Cardiac fibroblast (primary cell): ENCODE measurements around the gene RREB1.
A peak's percentile ranks its signal among the peaks of the same experiment; 100 is the strongest.

Experiments used
- DNase-seq, 2 donors: peaks; one replicate each; pipeline versions ENCODE4 v3.0.0 to v3.0.0-alpha.2; 2010; ENCODE audit warnings: low read depth in 2 of 2
- H3K4me3 ChIP-seq, 2 donors: replicated peaks in 1 of 2; 1 replicate in 1 of 2; 2 replicates in 1 of 2; pipeline ENCODE4 v1.5.1; 2011; ENCODE audit warnings: low read depth in 2 of 2, low read length in 2 of 2, mild to moderate bottlenecking in 2 of 2, moderate library complexity in 1 of 2
- TF ChIP-seq, protein P1 (sequence below): IDR thresholded peaks from one replicate; pipeline ENCODE4 v1.5.1; 2011; ENCODE audit warnings: low read depth, mild to moderate bottlenecking, low read length, inconsistent platforms

Gene RREB1

DNA sequence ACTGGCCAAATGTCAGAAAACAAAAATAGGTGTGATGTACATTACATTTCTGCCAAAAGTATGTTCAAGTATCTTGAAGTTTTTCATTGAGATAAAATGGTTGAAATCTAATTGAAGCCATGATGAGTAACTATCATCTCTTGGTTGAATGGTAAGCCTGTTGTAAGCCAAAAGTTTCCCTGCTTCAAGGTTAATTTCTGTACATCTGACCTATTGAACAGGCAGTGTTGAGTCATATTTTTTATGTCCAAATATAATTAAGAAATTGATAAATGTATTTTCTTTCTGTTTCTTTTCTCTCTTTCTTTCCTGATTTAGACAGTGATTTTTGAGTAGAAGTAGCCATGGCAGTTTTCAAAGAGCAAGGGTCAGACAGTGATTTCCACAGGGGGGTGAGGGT lies 4.4 kb downstream of the RREB1 start:
- TF ChIP-seq, protein P1, sequence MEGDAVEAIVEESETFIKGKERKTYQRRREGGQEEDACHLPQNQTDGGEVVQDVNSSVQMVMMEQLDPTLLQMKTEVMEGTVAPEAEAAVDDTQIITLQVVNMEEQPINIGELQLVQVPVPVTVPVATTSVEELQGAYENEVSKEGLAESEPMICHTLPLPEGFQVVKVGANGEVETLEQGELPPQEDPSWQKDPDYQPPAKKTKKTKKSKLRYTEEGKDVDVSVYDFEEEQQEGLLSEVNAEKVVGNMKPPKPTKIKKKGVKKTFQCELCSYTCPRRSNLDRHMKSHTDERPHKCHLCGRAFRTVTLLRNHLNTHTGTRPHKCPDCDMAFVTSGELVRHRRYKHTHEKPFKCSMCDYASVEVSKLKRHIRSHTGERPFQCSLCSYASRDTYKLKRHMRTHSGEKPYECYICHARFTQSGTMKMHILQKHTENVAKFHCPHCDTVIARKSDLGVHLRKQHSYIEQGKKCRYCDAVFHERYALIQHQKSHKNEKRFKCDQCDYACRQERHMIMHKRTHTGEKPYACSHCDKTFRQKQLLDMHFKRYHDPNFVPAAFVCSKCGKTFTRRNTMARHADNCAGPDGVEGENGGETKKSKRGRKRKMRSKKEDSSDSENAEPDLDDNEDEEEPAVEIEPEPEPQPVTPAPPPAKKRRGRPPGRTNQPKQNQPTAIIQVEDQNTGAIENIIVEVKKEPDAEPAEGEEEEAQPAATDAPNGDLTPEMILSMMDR: no peak
- no peak for DNase-seq
- H3K4me3 ChIP-seq: no peak overlapping the region

DNA sequence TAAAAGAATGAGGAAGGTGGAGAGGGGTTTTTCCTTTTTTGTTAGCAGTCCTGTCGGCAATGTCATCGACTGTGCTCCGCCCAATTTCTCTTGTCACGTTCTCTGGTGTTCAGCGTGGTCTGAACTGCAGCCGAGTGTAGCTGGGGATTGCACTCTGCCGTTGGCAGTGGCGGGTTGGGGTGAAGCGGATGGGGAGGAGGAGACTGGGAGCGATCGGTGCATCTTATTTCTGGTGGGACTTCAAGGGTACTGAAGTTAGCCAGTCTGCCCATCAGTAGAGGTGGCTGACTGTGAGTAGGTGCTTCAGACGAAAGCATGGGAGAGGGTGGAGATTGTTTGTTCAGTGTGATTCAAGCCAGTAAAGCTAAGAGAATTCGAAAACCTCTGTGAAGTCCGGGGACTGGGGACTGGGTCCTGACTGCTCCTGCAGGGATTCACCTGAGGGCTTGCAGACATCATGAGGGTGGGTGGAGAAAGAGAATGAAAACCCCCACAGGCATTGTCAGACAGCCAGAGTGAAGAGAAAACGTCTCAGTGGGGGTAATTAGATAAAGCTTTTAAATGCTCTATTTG lies 5.1 kb downstream of the RREB1 start:
- DNase-seq: no peak
- H3K4me3 ChIP-seq: no peak overlapping the region
- TF ChIP-seq, protein P1: no peak

DNA sequence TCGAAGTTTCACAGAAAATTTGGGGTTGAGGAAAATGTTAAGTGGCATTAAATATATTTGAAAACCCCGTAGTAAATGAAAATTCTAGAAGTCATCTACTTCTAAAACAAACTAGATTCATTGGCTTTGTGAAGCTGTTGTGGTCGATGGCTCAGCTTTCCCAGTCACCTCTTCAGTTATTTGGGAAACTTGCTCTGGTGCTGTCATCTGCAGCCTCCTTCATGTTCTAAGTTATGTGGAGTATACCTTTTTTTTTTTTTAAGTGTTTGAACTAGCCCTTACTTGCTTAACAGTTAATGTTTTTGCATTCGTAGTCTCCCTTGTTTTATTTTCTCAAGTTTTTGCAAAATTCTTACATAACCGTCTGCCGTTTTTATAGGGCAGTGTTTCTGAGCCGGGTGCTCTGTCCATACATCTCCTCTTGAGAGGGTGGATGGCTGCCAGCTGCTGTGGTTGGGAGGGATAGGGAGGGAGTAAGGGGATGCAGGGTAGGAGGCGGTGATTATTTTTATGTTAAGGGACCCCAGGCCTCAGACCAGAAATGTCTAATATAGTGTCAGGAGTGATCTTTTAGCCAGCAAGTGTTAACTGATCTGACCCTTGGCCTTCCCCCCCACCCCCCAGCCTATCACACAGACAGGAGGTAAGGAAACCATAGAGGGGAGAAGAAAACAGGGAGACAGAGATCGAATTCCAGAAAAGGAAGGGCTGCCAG lies 7.1 kb downstream of the RREB1 start:
- no peak overlapping the region for H3K4me3 ChIP-seq
- no peak for DNase-seq
- TF ChIP-seq, protein P1: no peak

DNA sequence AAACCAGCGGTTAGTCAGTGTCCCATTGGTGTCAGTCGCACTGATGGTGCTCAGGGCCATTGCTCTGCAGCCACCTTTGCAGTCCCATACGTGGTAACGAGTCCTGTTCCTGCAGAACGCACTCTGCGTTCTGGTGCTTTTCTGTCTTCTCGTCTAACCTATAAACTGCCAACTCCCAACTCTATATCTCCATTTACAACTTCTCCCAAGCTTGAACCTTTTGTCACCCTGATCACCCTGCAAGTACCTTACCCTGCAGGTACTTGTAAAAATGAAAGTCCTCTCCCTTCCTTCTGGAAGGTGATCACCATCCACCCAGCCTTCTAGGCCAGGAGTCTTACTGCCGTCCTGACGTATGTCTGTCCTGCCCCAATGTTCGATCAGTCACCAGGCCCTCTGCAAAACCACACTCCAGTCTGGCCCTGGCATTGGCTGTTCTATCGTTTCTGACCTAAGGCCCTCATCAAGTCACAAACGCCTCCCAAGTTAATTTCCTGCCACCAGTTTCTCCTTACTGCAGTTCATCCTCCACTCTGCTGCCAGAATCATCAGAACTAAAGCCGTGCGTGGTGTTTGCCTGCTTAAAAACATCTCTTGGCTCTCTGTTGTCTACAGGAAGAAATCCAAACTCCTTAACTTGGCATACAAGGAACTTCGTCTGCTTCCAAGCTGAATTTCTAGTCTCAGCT lies 7.9 kb downstream of the RREB1 start:
- H3K4me3 ChIP-seq: no peak overlapping the region
- TF ChIP-seq, protein P1: no peak
- DNase-seq: peak in 1 of 2 donors; percentile 53

DNA sequence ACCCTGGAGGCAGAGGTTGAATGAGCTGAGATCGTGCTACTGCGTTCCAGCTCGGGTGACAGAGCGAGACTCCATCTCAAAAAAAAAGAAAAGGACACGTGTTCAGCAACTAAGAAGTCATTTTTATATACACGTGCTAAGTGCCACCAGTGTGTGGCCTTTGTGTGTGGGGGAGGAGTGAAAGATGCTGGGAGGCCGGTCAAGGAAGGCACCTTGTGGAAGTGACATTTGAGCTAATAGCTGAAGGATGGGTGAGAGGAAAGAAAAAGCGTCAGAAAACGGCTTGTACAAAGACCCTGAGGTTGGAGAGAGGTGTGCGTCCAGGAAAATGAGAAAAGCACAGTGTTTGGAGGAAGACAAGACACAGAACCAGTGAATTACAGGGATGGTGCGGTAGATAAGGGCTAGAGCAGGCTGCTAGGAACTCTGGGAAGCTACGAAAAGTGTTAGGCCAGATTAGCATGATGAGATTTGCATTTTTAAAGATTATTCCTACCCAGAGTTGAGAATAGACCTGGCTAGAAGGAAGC lies 11.6 kb downstream of the RREB1 start:
- DNase-seq: no peak
- H3K4me3 ChIP-seq: no peak overlapping the region

DNA sequence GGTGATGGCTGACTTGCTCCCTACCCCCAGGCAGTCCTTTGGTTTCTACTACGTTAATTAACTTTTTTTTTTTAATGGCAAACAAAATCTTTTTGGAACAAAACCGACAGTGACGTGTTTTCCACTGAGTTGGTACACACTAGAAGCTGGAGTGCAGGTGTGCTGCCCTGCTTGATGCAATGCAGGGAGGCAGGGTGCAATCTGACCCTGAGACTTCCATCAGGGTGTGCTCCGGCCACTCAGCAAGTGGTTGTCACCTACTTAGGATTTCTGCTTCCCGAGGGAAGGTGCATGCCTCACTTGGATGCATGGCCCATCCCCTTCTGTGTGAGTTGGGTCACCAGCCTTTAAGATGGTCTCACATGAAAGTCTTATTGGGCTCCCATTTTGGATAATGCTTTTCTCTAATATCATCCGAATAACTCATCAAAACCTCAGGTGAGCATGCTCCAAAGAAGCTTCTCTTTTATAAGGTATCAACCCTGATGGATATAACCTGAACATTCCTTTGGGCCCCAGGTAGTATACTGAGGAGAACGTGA lies 14.0 kb downstream of the RREB1 start:
- TF ChIP-seq, protein P1: no peak
- DNase-seq: no peak
- no peak overlapping the region for H3K4me3 ChIP-seq

More for the DNA sequence above, 11.6 kb downstream of the RREB1 start:
- TF ChIP-seq, protein P1: no peak
